Stimulated activated CD8-positive, alpha-beta memory T cell treated with anti-CD3 and anti-CD28 coated beads, Interleukin-4, amount 100 ng/mL, for 48 hours (primary cell): ENCODE data around the gene PPARG.
"Not testable (repeated sequence)": the region's sequence is repeated elsewhere in the genome, so short reads cannot be mapped to it uniquely, and the experiment has no call there.

Experiments
- DNase-seq: peaks from one replicate; pipeline ENCODE4 v3.0.0-alpha.2; 2020

The PPARG gene

DNA sequence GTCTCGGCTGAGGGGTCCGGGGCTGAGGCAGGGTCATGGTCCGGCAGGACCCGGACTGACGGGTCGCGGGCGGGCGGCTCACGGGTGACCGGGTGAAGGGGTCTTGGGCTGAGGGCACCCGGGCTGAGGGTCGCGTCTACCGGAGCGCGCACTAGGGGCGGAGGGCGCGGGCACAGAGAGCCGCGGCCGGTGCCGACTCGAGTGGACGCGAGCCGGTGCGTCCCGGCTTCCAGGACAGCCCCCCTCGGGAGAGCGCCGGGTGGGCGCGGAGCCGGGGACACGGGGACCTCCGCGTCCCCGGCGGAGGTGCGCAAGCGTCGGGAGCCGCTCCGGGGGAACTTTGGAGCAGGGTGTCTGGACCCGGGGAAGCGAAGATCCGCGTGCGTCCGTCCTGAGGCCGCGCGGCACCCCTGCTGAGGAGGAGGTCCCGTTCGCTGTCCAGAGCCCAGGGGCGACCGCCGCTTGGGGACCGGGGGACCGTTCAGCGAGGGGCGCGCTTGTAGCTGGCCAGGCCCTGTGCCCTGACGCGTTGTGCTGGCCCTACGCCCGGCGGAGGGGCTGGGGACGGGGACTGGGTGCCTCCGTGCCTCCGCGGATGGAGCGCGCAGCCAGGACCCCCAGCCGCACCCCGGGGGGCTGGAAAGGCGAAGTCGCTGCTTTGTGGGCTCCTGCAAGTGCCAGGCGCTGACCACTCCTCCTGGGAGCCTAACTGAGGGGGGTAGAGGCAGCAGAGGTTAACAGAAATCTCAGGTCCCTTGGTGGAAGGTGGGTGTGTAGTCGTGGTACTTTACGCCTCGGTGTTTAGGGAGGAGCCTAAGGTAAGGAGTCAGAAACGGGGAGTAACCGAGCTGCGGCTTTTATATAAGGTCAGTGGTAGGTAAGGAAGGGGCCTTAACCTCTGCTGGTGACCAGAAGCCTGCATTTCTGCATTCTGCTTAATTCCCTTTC lies at the start of gene PPARG:
PPARG (plus strand) TSS at position 889 of the 948 bp plus-strand sequence. CDS start 90,642 bp downstream, outside the sequence.
- peak; percentile 34 for DNase-seq

GRCh38 chr3:12239301-12239700 lies 49.6 kb upstream of the PPARG start:
- no peak for DNase-seq

DNA sequence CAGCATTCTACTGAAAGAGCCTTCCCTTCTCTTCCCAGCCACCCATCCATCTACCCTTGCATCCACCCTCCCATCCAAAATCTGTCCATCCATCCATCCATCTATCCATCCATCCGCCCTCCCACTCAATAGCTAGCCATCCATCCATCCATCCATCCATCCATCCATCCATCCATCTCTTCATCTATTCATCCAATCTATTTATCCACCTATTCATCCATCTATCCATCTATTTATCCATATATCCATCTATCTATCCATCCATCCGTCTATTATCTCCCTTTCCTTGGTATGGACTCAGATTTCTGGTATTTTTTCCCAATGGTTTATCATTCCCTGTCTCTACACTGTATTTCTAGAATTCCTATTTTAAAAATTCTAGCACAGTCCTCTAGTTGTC lies 46.1 kb upstream of the PPARG start:
- DNase-seq, result no peak

DNA sequence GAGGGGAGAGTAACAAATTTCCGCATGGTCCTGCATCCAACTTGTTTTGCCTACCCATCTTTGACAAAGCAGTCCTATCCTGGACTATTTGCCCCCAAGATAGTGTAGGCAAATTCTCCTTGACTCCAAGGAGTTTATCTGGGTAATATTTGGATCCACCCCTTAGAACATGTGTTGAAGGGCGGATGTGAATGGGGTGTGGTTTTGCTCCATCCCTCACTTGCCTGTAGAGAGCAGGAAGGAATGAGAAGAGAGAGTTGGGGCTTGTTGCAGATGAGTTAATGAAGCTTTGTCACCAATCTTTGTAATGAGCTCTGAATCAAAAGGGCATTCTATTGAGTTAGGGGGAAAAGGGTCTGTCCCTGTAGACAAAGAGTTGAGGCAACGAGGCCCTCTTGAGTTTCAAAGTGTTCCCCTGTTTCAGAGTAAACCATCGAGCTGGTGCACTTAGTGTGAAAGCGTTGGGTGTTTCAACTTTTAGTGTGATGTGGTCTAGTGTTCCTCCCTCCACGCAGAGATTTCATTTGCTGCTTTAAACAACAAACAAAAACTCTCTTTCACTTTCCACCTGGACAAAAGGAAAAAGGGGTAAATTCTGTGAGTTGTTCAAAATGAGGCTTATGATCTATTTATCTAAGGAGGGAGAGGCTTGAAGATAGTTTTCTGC lies 42.2 kb upstream of the PPARG start:
- no peak for DNase-seq

DNA sequence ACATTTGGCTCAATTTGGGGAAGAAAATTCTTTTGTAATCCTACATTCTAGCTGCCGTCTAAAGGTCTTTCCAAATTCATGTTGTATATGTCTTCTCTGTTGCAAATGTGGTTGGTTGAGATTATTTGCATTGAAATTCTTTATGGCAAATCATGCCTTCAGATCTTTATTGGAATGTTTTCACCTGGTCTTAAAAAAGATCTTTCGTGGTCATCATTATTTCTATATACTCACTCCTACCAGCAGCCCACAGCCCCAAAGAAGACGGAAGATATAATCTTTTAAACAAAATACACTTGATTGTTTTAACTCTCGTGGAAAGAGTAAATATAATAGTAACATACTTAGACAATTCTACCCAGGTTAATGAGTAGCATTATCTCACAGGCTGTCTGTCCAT lies 41.5 kb upstream of the PPARG start:
- DNase-seq, result no peak

- DNase-seq, result no peak
Observed at GRCh38 chr3:12249519-12249918, 39.4 kb upstream of the PPARG start.

DNA sequence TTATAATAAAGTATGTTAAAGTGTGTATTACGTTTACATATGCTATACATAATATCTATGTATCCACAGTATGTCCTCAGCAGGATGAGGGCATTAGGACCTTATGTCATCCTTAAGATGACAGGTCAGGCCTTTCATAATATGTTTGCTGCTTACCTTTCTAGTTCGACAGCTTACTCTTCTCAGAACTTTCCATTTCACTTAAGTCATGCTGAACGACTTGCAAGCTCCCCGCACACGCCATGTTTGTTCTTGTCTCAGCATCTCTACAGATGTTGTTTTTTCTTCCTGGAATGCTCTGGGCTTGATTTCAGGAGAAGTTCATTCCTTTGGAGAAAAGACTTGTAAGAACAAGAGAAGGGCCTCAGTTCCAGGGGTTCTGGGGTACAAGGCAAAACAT lies 36.0 kb upstream of the PPARG start:
- DNase-seq, result no peak

DNA sequence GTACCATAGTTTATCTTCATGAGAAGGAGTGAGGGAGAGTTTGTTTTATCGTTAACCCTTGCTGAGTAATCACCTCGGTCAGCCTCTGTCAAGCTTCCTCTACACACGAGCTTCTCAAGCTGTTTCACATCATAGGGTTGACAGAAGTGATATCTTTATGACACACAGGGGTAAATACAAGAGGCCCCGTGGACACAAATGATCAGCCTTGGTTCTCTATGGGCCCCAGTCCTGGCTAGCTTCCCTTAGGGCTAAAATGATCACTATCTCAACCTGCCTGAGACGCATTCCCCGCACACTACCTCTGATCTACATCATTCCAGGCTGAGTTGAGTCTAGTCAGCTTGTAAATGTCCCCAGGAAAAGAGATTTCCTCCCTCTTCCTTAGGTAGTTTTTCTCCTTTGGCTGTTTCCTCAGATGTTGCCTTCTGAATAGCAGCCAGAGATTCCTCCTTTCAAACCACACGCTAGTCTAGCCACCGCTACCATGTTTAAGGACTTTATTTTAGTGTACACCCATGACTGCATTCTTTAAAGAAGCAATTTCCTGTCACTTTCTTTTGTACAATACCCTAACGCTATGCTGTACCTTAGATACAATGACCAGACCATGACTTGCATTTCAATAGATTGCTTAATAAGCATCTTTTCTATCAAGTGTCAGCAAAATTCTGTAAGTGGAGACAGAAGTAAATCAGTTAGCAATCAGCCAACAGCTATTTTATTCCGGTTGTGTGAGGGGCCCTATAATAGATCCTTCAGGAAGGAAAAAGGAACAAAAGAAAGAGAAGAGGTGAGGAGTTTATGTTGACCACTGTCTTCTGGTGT lies 35.1 kb upstream of the PPARG start:
- no peak for DNase-seq

- no peak for DNase-seq
Observed at GRCh38 chr3:12255393-12255792, 33.5 kb upstream of the PPARG start.

- no peak for DNase-seq
Observed at GRCh38 chr3:12258911-12259310, 30.0 kb upstream of the PPARG start.

DNA sequence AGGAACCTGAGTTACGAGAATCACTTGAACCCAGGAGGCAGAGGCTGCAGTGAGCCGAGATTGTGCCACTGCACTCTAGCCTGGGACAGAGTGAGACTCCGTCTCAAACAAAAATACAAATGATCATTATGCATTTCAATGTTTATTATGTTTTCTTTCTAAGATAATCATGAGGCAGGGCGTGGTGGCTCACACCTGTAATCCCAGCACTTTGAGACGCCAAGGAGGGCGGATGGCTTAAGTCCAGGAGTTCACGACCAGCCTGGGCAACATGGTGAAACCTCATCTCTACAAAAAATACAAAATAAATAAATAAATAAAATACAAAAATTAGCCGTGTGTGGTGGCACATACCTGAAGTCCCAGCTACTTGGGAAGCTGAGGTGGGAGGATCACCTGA lies 26.7 kb upstream of the PPARG start:
- not testable (repeated sequence) for DNase-seq

DNA sequence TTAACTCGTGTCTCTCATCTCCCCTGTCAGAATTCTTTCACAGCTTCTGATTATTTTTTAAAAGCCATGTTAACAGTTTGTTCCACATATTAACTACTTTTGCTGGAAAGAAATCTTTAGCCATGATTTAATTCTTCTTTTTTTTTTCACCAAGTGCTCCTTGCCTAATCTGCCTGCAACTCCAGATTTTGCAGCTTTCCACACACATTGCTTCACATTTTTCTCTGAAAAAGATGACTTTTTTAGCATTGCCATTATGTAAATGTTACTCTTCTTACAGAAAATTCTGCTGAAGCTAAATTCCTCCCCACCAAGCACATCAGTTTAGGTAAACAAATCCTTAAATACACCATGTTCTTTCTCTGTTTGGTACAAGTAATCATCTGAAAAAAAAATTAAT lies 23.4 kb upstream of the PPARG start:
- DNase-seq, result no peak

GRCh38 chr3:12266038-12266437 lies 22.8 kb upstream of the PPARG start:
- DNase-seq, result no peak

GRCh38 chr3:12267376-12268030 lies 21.4 kb upstream of the PPARG start:
- no peak for DNase-seq

DNA sequence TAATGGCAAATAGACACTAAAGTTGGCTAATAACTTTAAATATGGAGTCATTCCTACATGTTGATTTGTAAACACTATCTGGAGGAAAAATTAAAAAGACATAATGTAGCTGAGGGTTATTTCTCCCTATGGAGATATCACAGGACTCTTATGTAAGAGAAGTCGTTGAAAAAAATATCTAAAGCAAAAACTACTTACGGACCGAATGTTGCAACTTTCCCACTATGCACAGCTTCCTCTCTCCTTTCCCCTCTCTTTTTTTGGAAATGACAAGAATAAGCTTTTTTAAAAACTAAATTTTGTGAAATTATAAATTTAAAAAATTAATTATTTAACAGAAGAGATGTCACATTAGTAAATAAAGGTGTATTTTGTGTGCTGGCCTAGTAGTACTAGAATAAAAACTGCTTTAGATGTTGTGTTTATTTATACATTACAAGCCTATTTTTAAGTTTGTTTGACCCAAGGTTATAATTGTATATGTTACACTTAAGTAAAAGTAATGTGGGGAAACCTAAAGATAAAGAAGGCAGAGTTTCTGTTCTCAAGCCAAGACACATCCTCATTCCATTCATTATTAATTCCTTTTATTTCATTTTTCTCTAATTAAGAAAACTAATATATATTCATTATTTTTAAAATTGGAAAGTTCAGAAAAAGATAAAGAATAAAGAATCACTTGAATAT lies 20.7 kb upstream of the PPARG start:
- DNase-seq, result no peak

GRCh38 chr3:12270976-12271375 lies 17.9 kb upstream of the PPARG start:
- DNase-seq, result no peak

GRCh38 chr3:12273045-12273695 lies 15.7 kb upstream of the PPARG start:
- no peak for DNase-seq

DNA sequence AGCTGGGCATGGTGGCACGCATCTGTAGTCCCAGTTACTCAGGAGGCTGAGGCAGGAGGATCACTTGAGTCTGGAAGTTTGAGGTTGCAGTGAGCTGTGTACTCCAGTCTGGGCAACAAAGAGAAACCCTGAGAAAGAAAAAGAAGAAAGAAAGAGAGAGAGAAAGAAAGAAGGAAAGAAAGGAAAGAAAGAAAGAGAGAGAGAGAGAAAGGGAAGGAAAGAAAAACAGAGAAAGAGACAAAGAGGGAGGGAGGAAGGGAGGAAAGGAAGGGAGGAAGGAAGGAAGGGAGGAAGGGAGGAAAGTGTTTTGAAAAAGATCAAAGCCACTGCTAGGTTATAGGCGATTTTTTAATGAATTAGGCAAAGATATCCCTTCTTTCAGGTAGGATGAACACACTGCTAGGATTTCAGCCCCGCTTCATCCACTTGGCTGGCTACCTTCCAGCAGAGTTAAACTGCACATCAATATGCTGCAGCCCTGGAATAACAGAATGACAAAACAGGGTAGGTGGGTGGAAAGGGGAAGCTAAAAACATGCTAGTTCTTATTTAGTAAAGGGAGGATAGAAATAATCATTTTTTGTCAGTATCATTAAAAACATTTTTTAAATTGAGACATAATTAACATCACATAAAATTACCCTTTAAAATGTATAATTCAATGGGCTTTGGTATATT lies 12.8 kb upstream of the PPARG start:
- DNase-seq, result no peak

DNA sequence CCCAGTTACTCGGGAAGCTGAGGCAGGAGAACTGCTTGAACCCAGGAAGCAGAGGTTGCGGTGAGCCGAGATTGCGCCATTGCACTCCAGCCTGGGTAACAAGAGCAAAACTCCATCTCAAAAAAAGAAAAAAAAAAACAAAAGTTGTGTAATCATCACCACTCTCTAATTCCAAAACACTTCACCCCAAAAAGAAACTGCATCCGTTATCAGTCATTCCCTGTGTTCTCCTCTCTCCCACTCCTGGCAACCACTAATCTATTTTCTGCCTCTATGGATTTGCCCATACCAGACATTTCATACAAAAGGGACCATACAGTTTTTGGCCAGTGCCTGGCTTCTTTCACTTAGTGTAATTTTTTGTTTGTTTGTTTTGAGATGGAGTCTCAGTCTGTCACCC lies 12.0 kb upstream of the PPARG start:
- not testable (repeated sequence) for DNase-seq

DNA sequence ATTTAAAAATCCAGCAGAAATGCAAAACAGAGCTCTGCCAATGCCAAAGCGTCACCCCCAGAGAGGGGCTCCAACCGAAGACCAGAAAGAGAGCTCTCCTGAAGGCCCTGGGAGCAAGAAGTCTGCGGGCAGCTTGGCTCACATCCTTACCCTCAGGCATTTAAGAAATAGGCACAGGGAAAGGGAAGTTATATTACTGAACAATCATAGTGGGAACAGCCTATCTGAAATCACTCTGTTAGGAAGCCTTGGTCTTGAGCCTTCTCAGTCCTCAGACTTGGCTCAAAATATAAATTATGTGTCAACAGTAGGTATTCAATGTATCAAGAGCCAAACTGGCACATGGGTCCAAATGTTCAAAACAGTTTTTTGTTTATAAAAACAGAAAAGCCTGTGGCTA lies 10.3 kb upstream of the PPARG start:
- no peak for DNase-seq
